OCI-LY3 (cell line): ENCODE measurements around the gene RHOBTB3.

Source experiments
- CTCF ChIP-seq: fragments of 200-600, 300-600 bp; sonication (generic); IDR thresholded peaks from 2 replicates; pipeline ENCODE4 v1.5.1; 2014; ENCODE audit warnings: antibody characterized with exemption, low read length, low read depth
- EZH2phosphoT487 ChIP-seq: fragments of 200-600 bp; shearing (Covaris generic); IDR thresholded peaks from 2 replicates; pipeline ENCODE4 v1.6.1; 2018; ENCODE audit warnings: antibody characterized with exemption, mixed run types, low read depth

- TF ChIP-seq CTCF (no peak), EZH2phosphoT487 (no peak)
Observed at GRCh38 chr5:95771892-95772291, 40.8 kb downstream of the RHOBTB3 start.
